Lower lobe of right lung (tissue), 2 donors: ENCODE measurements around the gene HBM. TPM values are rescaled to one million over a fixed set of nuclear protein-coding genes. Genes with fewer than 3 reads are reported as not detected.

Experiments used
- ATAC-seq, 2 donors: fragments of 200-7000 bp; cut with Tn5 transposase; one replicate each; pipeline ENCODE4 v1.9.1; 2020 to 2022; ENCODE audit warnings: mild to moderate bottlenecking in 2 of 2, moderate library complexity in 2 of 2
- DNase-seq: peaks from one replicate; pipeline ENCODE4 v3.0.0-alpha.2; 2020
- H3K27ac ChIP-seq: fragments of 200-600 bp; one replicate; pipeline ENCODE4 v1.8.0; 2022
- H3K27me3 ChIP-seq: fragments of 200-600 bp; one replicate; pipeline ENCODE4 v1.8.0; 2022; ENCODE audit warnings: low read depth
- H3K36me3 ChIP-seq: fragments of 200-600 bp; one replicate; pipeline ENCODE4 v1.8.0; 2022; ENCODE audit warnings: mild to moderate bottlenecking
- H3K4me1 ChIP-seq: fragments of 200-600 bp; one replicate; pipeline ENCODE4 v1.8.0; 2022
- H3K4me3 ChIP-seq: fragments of 200-600 bp; one replicate; pipeline ENCODE4 v1.8.0; 2022; ENCODE audit warnings: mild to moderate bottlenecking
- H3K9me3 ChIP-seq: fragments of 200-600 bp; one replicate; pipeline ENCODE4 v1.8.0; 2022
- intact Hi-C: fragments of 100-400 bp; cut with DNase I; formaldehyde crosslinking; loops from one replicate; pipeline ENCODE4 v1.11.0; 2022
- total RNA-seq: library from RNA; stranded (reverse); fragmentation: NEBNext Ultra II Directional; extraction: Animal tissue kit (Norgen Biotek cat#: 25700); gene quantifications from one replicate; pipeline ENCODE4 v1.2.1, GENCODE V29; 2021
- TF ChIP-seq, protein P1 (sequence below): fragments of 200-600 bp; IDR thresholded peaks from one replicate; pipeline ENCODE4 v1.8.0; 2022; ENCODE audit warnings: antibody characterized with exemption, mild to moderate bottlenecking
- donor health status: DM: no; HTN: yes; CAD: no; lungs with severe emphysema.

The HBM gene
- total RNA-seq, 1 donor from 2014 or later: not detected

DNA sequence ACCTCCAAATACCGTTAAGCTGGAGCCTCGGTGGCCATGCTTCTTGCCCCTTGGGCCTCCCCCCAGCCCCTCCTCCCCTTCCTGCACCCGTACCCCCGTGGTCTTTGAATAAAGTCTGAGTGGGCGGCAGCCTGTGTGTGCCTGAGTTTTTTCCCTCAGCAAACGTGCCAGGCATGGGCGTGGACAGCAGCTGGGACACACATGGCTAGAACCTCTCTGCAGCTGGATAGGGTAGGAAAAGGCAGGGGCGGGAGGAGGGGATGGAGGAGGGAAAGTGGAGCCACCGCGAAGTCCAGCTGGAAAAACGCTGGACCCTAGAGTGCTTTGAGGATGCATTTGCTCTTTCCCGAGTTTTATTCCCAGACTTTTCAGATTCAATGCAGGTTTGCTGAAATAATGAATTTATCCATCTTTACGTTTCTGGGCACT, 11.6 kb downstream of the HBM start:
- Histone ChIP-seq H3K36me3 (no peaks in the 10 kb centered on the region), H3K27ac (no peak overlapping the region), H3K27me3 (peaks cover 65% of the 10 kb centered on the region), H3K9me3 (no peaks in the 10 kb centered on the region), H3K4me1 (peaks cover 22% of the 10 kb centered on the region), H3K4me3 (no peak overlapping the region)
- no peak for ATAC-seq
- TF ChIP-seq, protein P1, sequence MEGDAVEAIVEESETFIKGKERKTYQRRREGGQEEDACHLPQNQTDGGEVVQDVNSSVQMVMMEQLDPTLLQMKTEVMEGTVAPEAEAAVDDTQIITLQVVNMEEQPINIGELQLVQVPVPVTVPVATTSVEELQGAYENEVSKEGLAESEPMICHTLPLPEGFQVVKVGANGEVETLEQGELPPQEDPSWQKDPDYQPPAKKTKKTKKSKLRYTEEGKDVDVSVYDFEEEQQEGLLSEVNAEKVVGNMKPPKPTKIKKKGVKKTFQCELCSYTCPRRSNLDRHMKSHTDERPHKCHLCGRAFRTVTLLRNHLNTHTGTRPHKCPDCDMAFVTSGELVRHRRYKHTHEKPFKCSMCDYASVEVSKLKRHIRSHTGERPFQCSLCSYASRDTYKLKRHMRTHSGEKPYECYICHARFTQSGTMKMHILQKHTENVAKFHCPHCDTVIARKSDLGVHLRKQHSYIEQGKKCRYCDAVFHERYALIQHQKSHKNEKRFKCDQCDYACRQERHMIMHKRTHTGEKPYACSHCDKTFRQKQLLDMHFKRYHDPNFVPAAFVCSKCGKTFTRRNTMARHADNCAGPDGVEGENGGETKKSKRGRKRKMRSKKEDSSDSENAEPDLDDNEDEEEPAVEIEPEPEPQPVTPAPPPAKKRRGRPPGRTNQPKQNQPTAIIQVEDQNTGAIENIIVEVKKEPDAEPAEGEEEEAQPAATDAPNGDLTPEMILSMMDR: no peak
- intact Hi-C loops: no loop called here
- DNase-seq: no peak

- ATAC-seq: no peak
- no peak for DNase-seq
- no peaks in the 10 kb centered on the region for H3K36me3 ChIP-seq
- TF ChIP-seq, protein P1: no peak
- peaks cover 65% of the 10 kb centered on the region for H3K27me3 ChIP-seq
- H3K9me3 ChIP-seq: no peaks in the 10 kb centered on the region
- no peak overlapping the region for H3K4me3 ChIP-seq
- intact Hi-C loops: no loop called here
- peaks cover 22% of the 10 kb centered on the region for H3K4me1 ChIP-seq
- H3K27ac ChIP-seq: no peak overlapping the region
Observed at GRCh38 chr16:177981-178667, 12.3 kb downstream of the HBM start.

GRCh38 chr16:178668-179015, 12.9 kb downstream of the HBM start:
- Histone ChIP-seq H3K4me3 (no peak overlapping the region), H3K27ac (no peak overlapping the region), H3K27me3 (peaks cover 61% of the 10 kb centered on the region), H3K36me3 (no peaks in the 10 kb centered on the region), H3K9me3 (no peaks in the 10 kb centered on the region), H3K4me1 (peaks cover 22% of the 10 kb centered on the region)
- ATAC-seq (no peak), DNase-seq (no peak)
- intact Hi-C loops: no loop called here
- TF ChIP-seq, protein P1: no peak

- ATAC-seq (no peak), DNase-seq (no peak)
- H3K27ac ChIP-seq: no peak overlapping the region
- no peak overlapping the region for H3K4me3 ChIP-seq
- peaks cover 22% of the 10 kb centered on the region for H3K4me1 ChIP-seq
- TF ChIP-seq, protein P1: no peak
- no peaks in the 10 kb centered on the region for H3K9me3 ChIP-seq
- intact Hi-C loops: no loop called here
- no peaks in the 10 kb centered on the region for H3K36me3 ChIP-seq
- peaks cover 59% of the 10 kb centered on the region for H3K27me3 ChIP-seq
Observed at GRCh38 chr16:179211-180092, 13.7 kb downstream of the HBM start.

GRCh38 chr16:180101-180675, 14.4 kb downstream of the HBM start, which contains the start of gene HBQ1:
HBQ1 (plus strand) TSS chr16:180459; CDS start chr16:180487, 28 bp downstream.
- Histone ChIP-seq H3K4me3 (peak within 1 kb of the TSS; percentile 47), H3K4me1 (peaks cover 22% of the 10 kb centered on the region), H3K27me3 (peaks cover 52% of the 10 kb centered on the region), H3K36me3 (no peaks in the 10 kb centered on the region), H3K27ac (no peak within 1 kb of the TSS), H3K9me3 (no peaks in the 10 kb centered on the region)
- DNase-seq (no peak), ATAC-seq (peak; percentile 23 to 42)
- intact Hi-C loops: no loop called here
- TF ChIP-seq, protein P1: peak; percentile 36
